Measurements from ENCODE around the gene VDR.

Gene VDR

DNA sequence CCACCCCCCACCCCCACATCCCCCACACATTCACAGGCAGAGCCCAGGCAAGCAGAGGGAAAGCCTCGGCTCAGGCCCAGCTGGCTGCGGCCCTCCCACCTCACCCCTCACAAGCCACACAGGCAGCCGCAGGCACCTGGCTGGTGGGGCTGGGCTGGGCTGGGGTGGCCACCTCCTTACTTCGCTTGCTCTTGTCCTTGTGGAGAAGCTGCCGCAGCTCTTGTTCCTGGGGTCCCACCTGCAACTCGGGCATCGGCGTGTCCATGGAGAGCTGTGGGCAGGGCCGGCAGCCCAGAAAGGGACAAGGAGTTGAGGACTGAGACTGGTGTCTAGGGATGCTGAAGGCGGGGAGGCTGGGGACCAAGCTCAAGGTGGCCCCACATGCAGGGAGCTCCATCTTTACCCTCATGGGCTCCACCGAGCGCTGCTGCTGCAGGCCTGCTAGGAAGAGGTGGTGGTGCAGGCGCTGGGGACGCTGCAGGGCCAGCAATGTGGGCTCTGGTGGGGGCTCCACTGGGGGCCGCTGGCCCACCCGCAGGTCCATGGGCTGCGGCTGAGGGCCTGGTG lies 106.3 kb downstream of the VDR start:
- Histone ChIP-seq H3K36me3 (ENCODE audit: control insufficient read depth, insufficient read depth, low read length) (peaks cover 38% of the 10 kb centered on the region), H3K27me3 (ENCODE audit: control insufficient read depth, insufficient read depth, low read length) (no peaks in the 10 kb centered on the region), H3K4me3 (ENCODE audit: low read depth, low read length) (no peak overlapping the region), H3K27ac (ENCODE audit: low read depth, low read length) (no peak overlapping the region), H3K9me3 (ENCODE audit: control insufficient read depth, insufficient read depth, low read length) (no peaks in the 10 kb centered on the region), H3K9ac (ENCODE audit: low read depth, low read length) (no peak overlapping the region), H3K4me1 (ENCODE audit: control insufficient read depth, insufficient read depth, low read length) (0 out of 2 replicates have a peak, but pooled peaks cover 2% of the 10 kb centered on the region)

- Histone ChIP-seq H3K27ac (ENCODE audit: low read depth, low read length) (no peak overlapping the region), H3K4me1 (ENCODE audit: control insufficient read depth, insufficient read depth, low read length) (0 out of 2 replicates have a peak, but pooled peaks cover 2% of the 10 kb centered on the region), H3K4me3 (ENCODE audit: low read depth, low read length) (no peak overlapping the region), H3K27me3 (ENCODE audit: control insufficient read depth, insufficient read depth, low read length) (no peaks in the 10 kb centered on the region), H3K9ac (ENCODE audit: low read depth, low read length) (no peak overlapping the region), H3K36me3 (ENCODE audit: control insufficient read depth, insufficient read depth, low read length) (peaks cover 44% of the 10 kb centered on the region), H3K9me3 (ENCODE audit: control insufficient read depth, insufficient read depth, low read length) (no peaks in the 10 kb centered on the region)
Measured at GRCh38 chr12:47797441-47797840, 107.4 kb downstream of the VDR start.

- no peaks in the 10 kb centered on the region for H3K9me3 ChIP-seq (ENCODE audit: control insufficient read depth, insufficient read depth, low read length)
- H3K27ac ChIP-seq (ENCODE audit: low read depth, low read length) = no peak overlapping the region
- peaks cover 54% of the 10 kb centered on the region for H3K36me3 ChIP-seq (ENCODE audit: control insufficient read depth, insufficient read depth, low read length)
- H3K4me3 ChIP-seq (ENCODE audit: low read depth, low read length) = no peak overlapping the region
- no peak overlapping the region for H3K9ac ChIP-seq (ENCODE audit: low read depth, low read length)
- 0 out of 2 replicates have a peak, but pooled peaks cover 2% of the 10 kb centered on the region for H3K4me1 ChIP-seq (ENCODE audit: control insufficient read depth, insufficient read depth, low read length)
- no peaks in the 10 kb centered on the region for H3K27me3 ChIP-seq (ENCODE audit: control insufficient read depth, insufficient read depth, low read length)
Measured at GRCh38 chr12:47795814-47796411, 108.9 kb downstream of the VDR start.

GRCh38 chr12:47795121-47795813 lies 109.5 kb downstream of the VDR start:
- Histone ChIP-seq H3K4me3 (ENCODE audit: low read depth, low read length) (no peak overlapping the region), H3K4me1 (ENCODE audit: control insufficient read depth, insufficient read depth, low read length) (0 out of 2 replicates have a peak, but pooled peaks cover 2% of the 10 kb centered on the region), H3K36me3 (ENCODE audit: control insufficient read depth, insufficient read depth, low read length) (peaks cover 61% of the 10 kb centered on the region), H3K27ac (ENCODE audit: low read depth, low read length) (no peak overlapping the region), H3K9me3 (ENCODE audit: control insufficient read depth, insufficient read depth, low read length) (no peaks in the 10 kb centered on the region), H3K9ac (ENCODE audit: low read depth, low read length) (no peak overlapping the region), H3K27me3 (ENCODE audit: control insufficient read depth, insufficient read depth, low read length) (no peaks in the 10 kb centered on the region)

GRCh38 chr12:47794679-47795078 lies 110.1 kb downstream of the VDR start:
- Histone ChIP-seq H3K36me3 (ENCODE audit: control insufficient read depth, insufficient read depth, low read length) (peaks cover 66% of the 10 kb centered on the region), H3K4me1 (ENCODE audit: control insufficient read depth, insufficient read depth, low read length) (0 out of 2 replicates have a peak, but pooled peaks cover 2% of the 10 kb centered on the region), H3K27me3 (ENCODE audit: control insufficient read depth, insufficient read depth, low read length) (no peaks in the 10 kb centered on the region), H3K4me3 (ENCODE audit: low read depth, low read length) (no peak overlapping the region), H3K27ac (ENCODE audit: low read depth, low read length) (no peak overlapping the region), H3K9ac (ENCODE audit: low read depth, low read length) (no peak overlapping the region), H3K9me3 (ENCODE audit: control insufficient read depth, insufficient read depth, low read length) (no peaks in the 10 kb centered on the region)

DNA sequence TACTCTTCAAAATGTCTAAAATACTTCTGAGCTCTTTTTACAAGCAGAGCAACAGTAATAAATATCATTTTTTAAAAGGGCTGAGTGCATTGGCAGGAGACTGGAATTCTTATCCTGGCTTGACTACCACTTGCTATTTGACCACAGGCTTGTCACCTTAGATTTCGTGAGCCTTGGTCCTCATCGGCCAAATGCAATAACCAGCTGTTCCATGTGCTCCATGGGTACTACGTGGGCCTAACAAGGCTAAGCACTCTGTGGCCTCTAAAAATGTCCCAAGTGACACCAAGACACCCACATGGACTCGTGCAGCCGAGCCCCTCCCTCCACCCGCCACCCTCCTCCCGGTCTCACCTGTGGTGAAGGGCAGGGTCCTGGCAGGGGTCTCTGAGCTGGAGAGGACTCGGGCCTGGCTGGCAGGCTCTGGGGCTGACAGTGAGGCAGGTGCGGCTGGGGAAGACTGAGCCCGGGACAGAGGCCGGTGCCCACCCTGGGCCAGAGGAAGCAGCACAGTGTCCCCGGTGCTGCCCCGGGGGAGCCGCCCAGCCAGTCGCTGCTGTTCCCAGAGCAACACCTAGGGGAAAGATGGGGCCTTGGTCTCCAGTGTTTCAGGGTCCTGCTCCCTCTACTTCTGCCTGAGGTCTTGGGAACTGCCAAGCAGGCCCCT lies 111.6 kb downstream of the VDR start:
- no peak overlapping the region for H3K27ac ChIP-seq (ENCODE audit: low read depth, low read length)
- H3K4me1 ChIP-seq (ENCODE audit: control insufficient read depth, insufficient read depth, low read length) = 0 out of 2 replicates have a peak, but pooled peaks cover 2% of the 10 kb centered on the region
- H3K36me3 ChIP-seq (ENCODE audit: control insufficient read depth, insufficient read depth, low read length) = peaks cover 77% of the 10 kb centered on the region
- H3K9ac ChIP-seq (ENCODE audit: low read depth, low read length) = no peak overlapping the region
- H3K9me3 ChIP-seq (ENCODE audit: control insufficient read depth, insufficient read depth, low read length) = no peaks in the 10 kb centered on the region
- H3K4me3 ChIP-seq (ENCODE audit: low read depth, low read length) = no peak overlapping the region
- no peaks in the 10 kb centered on the region for H3K27me3 ChIP-seq (ENCODE audit: control insufficient read depth, insufficient read depth, low read length)

DNA sequence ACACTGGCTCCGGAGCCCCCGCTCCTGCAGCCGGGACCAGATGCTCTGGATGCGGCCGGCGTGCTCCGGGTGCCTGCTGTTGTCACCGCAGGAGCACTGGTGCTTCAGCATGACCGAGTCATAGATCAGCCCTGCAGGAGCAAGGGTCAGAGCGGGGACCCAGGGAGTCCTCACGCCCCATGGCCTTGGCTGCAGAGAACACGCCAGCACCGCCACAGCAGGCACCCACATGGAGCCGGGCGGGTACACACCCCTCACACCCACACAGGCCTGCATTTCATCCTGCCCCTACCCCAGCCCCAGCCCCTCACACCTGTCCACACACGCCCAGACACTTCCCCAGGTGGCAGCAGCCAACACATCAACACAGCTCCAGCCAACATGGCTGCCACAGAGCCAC lies 112.9 kb downstream of the VDR start:
- H3K9me3 ChIP-seq (ENCODE audit: control insufficient read depth, insufficient read depth, low read length) = no peaks in the 10 kb centered on the region
- no peaks in the 10 kb centered on the region for H3K27me3 ChIP-seq (ENCODE audit: control insufficient read depth, insufficient read depth, low read length)
- no peak overlapping the region for H3K27ac ChIP-seq (ENCODE audit: low read depth, low read length)
- H3K4me1 ChIP-seq (ENCODE audit: control insufficient read depth, insufficient read depth, low read length) = no peaks in the 10 kb centered on the region
- no peak overlapping the region for H3K9ac ChIP-seq (ENCODE audit: low read depth, low read length)
- peaks cover 88% of the 10 kb centered on the region for H3K36me3 ChIP-seq (ENCODE audit: control insufficient read depth, insufficient read depth, low read length)
- no peak overlapping the region for H3K4me3 ChIP-seq (ENCODE audit: low read depth, low read length)

Measured in HUES48 (cell line).